Tongue (tissue), 1 donor: ENCODE measurements around the gene CCDC88C. TPM values are rescaled to one million over a fixed set of nuclear protein-coding genes. Genes with fewer than 3 reads are reported as not detected.

Source experiments
- total RNA-seq: library from RNA; depleted of rRNA; stranded (reverse); fragments of >200 nt; gene quantifications from one replicate; pipeline ENCODE4 v1.2.3, GENCODE V29; 2014

The CCDC88C gene
- total RNA-seq, 1 donor from 2014 or later, result 29.8 TPM

Other genes with a start within 250 kb of the CCDC88C start
- gene GPR68, start 173.1 kb downstream of the CCDC88C start, total RNA-seq, result 2.9 TPM
- gene PPP4R3A, start 92.5 kb upstream of the CCDC88C start, total RNA-seq, result 108 TPM